Progenitor cell of endocrine pancreas (in vitro differentiated cells): ENCODE results near the gene UBALD1. TPM values are rescaled to one million over a fixed set of nuclear protein-coding genes. Genes with fewer than 3 reads are reported as not detected.

Source experiments
- DNase-seq: peaks from one replicate; pipeline ENCODE4 v3.0.0; 2021; ENCODE audit warnings: low spot score; ENCODE audit not compliant: unreplicated experiment
- H3K27ac Mint-ChIP-seq: 2 replicates; pipeline ENCODE4 v1.8.0; 2021; ENCODE audit warnings: mild to moderate bottlenecking, moderate library complexity, mixed read lengths
- H3K27me3 Mint-ChIP-seq: 2 replicates; pipeline ENCODE4 v1.8.0; 2021; ENCODE audit warnings: mixed read lengths
- H3K36me3 Mint-ChIP-seq: 2 replicates; pipeline ENCODE4 v1.8.0; 2022; ENCODE audit warnings: mixed read lengths; ENCODE audit not compliant: insufficient read depth
- H3K4me1 Mint-ChIP-seq: 2 replicates; pipeline ENCODE4 v1.8.0; 2021; ENCODE audit warnings: low read depth, mixed read lengths
- H3K4me3 Mint-ChIP-seq: 2 replicates; pipeline ENCODE4 v1.8.0; 2021; ENCODE audit warnings: low read depth, mild to moderate bottlenecking, moderate library complexity, mixed read lengths
- H3K9me3 Mint-ChIP-seq: 2 replicates; pipeline ENCODE4 v1.8.0; 2021; ENCODE audit warnings: low read depth, mixed read lengths
- CTCF ChIP-seq: fragments of 200-600 bp; sonication (generic); IDR thresholded peaks from one replicate; pipeline ENCODE4 v1.5.0; 2021; ENCODE audit warnings: antibody characterized with exemption, mild to moderate bottlenecking; ENCODE audit not compliant: unreplicated experiment
- total RNA-seq: library from RNA; stranded (reverse); gene quantifications from 2 replicates; pipeline ENCODE4 v1.2.1, GENCODE V29; 2021

UBALD1 gene
- total RNA-seq, 1 donor from 2014 or later: 39.4 TPM

GRCh38 chr16:4634768-4635167 lies 20.1 kb upstream of the UBALD1 start:
- peaks cover 6% of the 10 kb centered on the region for H3K9me3 Mint-ChIP-seq
- no peaks in the 10 kb centered on the region for H3K27me3 Mint-ChIP-seq
- H3K4me3 Mint-ChIP-seq: no peak overlapping the region
- no peak overlapping the region for H3K27ac Mint-ChIP-seq
- no peaks in the 10 kb centered on the region for H3K4me1 Mint-ChIP-seq
- no peak for DNase-seq
- no peak for TF ChIP-seq CTCF
- peaks cover 15% of the 10 kb centered on the region for H3K36me3 Mint-ChIP-seq

DNA sequence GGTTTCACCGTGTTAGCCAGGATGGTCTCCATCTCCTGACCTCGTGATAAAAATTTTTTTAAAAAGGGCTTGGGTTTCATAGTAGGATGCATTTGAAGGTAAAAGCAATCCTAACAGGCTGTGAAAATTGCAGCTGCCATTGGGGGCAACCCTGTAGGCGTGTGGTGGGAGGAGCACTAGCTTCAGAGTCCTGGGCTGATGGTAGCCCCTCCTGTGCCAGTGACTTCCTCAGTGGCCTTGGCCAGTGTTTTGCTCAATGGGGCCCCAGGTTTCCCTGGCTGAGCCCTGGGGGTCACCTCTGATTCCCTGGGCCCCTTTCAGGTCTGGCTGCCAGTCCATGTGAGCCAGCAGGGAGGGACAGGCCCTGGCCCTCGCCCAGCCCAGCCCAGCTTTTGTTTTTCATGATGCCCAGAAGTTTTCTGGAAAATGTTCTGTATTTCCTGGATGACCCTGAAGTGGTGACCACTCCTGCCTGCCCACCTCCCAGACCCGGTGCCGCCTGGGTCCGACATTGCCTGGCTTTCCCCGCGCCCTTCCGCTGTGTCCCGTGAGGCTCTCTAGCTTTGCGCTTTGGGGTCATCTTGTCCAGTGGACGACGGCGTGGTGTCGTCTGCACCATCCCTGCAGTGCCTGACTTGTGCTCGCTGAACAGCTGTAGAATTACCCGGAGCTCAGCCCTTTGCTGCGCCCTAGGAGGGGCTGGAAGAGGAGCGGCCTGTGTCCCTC lies 19.4 kb upstream of the UBALD1 start:
- H3K4me3 Mint-ChIP-seq: no peak overlapping the region
- no peak overlapping the region for H3K27ac Mint-ChIP-seq
- no peak for DNase-seq
- no peaks in the 10 kb centered on the region for H3K4me1 Mint-ChIP-seq
- H3K27me3 Mint-ChIP-seq: no peaks in the 10 kb centered on the region
- no peak for TF ChIP-seq CTCF
- peaks cover 19% of the 10 kb centered on the region for H3K36me3 Mint-ChIP-seq
- peaks cover 6% of the 10 kb centered on the region for H3K9me3 Mint-ChIP-seq

GRCh38 chr16:4631444-4631843 lies 16.8 kb upstream of the UBALD1 start:
- Mint-ChIP-seq H3K36me3 (peaks cover 20% of the 10 kb centered on the region), H3K4me3 (no peak overlapping the region), H3K4me1 (peaks cover 5% of the 10 kb centered on the region), H3K27ac (no peak overlapping the region), H3K27me3 (no peaks in the 10 kb centered on the region), H3K9me3 (peaks cover 6% of the 10 kb centered on the region)
- DNase-seq: no peak
- TF ChIP-seq CTCF: no peak

DNA sequence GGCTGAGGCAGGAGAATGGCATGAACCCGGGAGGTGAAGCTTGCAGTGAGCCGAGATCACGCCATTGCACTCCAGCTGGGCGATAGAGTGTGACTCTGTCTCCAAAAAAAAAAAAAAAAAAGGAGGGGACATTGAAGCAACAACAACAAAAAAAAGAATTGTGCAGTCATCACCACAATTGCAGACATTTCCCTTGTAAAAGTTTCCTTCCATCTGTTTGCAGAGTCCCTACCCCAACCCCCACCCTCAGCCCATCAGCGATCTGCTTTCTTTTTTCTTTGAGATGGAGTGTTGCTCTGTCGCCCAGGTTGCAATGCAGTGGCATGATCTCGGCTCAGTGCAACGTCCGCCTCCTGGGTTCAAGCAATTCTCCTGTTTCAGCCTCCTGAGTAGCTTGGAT lies 13.6 kb upstream of the UBALD1 start:
- H3K27me3 Mint-ChIP-seq: no peaks in the 10 kb centered on the region
- no peak for TF ChIP-seq CTCF
- peaks cover 18% of the 10 kb centered on the region for H3K36me3 Mint-ChIP-seq
- H3K27ac Mint-ChIP-seq: peak overlapping the region; percentile 37
- H3K9me3 Mint-ChIP-seq: peaks cover 6% of the 10 kb centered on the region
- no peak for DNase-seq
- H3K4me1 Mint-ChIP-seq: peaks cover 16% of the 10 kb centered on the region
- H3K4me3 Mint-ChIP-seq: no peak overlapping the region

DNA sequence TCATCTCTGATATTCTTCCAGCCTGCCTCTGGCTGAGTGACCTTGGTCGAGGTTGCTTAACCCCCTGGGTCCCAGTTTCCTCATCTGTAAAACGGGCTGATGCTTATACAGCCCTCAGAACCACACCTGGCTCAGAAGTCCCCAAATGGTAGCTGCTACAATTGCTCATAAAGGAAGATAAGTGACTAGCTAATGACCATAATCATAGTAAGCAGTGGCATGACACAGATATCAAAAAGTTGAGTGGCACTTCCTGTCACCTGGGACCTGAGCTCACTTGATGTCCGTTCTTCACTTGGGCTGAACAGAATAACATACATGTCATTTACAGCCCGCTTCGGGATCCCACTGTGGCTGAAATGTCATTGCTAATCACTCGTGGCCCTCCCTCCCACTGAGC lies 11.7 kb upstream of the UBALD1 start:
- peak overlapping the region; percentile 98 for H3K4me3 Mint-ChIP-seq
- H3K27me3 Mint-ChIP-seq: no peaks in the 10 kb centered on the region
- H3K36me3 Mint-ChIP-seq: peaks cover 13% of the 10 kb centered on the region
- TF ChIP-seq CTCF: no peak
- H3K27ac Mint-ChIP-seq: no peak overlapping the region
- peaks cover 17% of the 10 kb centered on the region for H3K4me1 Mint-ChIP-seq
- peaks cover 5% of the 10 kb centered on the region for H3K9me3 Mint-ChIP-seq
- DNase-seq: no peak
